ENCODE results near the gene SHISA9.

Gene SHISA9

GRCh38 chr16:13120557-13120956 lies 219.2 kb downstream of the SHISA9 start:
- no peak for DNase-seq (ENCODE audit: low spot score)

- DNase-seq (ENCODE audit: low spot score) = no peak
Measured at GRCh38 chr16:13123991-13124390, 222.6 kb downstream of the SHISA9 start.

GRCh38 chr16:13127144-13127543 lies 225.7 kb downstream of the SHISA9 start:
- DNase-seq (ENCODE audit: low spot score) = no peak

GRCh38 chr16:13130586-13130985 lies 229.2 kb downstream of the SHISA9 start:
- DNase-seq (ENCODE audit: low spot score) = no peak

GRCh38 chr16:13134836-13135235 lies 233.4 kb downstream of the SHISA9 start:
- no peak for DNase-seq (ENCODE audit: low spot score)

GRCh38 chr16:13136901-13137300 lies 235.5 kb downstream of the SHISA9 start:
- DNase-seq (ENCODE audit: low spot score) = no peak

- no peak for DNase-seq (ENCODE audit: low spot score)
Measured at GRCh38 chr16:13138528-13138927, 237.1 kb downstream of the SHISA9 start.

GRCh38 chr16:13139661-13140241 lies 238.4 kb downstream of the SHISA9 start:
- no peak for DNase-seq (ENCODE audit: low spot score)

- DNase-seq (ENCODE audit: low spot score) = no peak
Measured at GRCh38 chr16:13143551-13143950, 242.2 kb downstream of the SHISA9 start.

- DNase-seq (ENCODE audit: low spot score) = no peak
Measured at GRCh38 chr16:13146829-13147228, 245.4 kb downstream of the SHISA9 start.

GRCh38 chr16:13148294-13148693 lies 246.9 kb downstream of the SHISA9 start:
- DNase-seq (ENCODE audit: low spot score) = no peak

GRCh38 chr16:13148836-13149235 lies 247.4 kb downstream of the SHISA9 start:
- DNase-seq (ENCODE audit: low spot score) = no peak

- DNase-seq (ENCODE audit: low spot score) = no peak
Measured at GRCh38 chr16:13150181-13150885, 248.9 kb downstream of the SHISA9 start.

- no peak for DNase-seq (ENCODE audit: low spot score)
Measured at GRCh38 chr16:13153696-13154095, 252.3 kb downstream of the SHISA9 start.

GRCh38 chr16:13154799-13155198 lies 253.4 kb downstream of the SHISA9 start:
- no peak for DNase-seq (ENCODE audit: low spot score)

GRCh38 chr16:13155377-13155776 lies 254.0 kb downstream of the SHISA9 start:
- no peak for DNase-seq (ENCODE audit: low spot score)

- no peak for DNase-seq (ENCODE audit: low spot score)
Measured at GRCh38 chr16:13155780-13156179, 254.4 kb downstream of the SHISA9 start.

- no peak for DNase-seq (ENCODE audit: low spot score)
Measured at GRCh38 chr16:13157082-13157481, 255.7 kb downstream of the SHISA9 start.

GRCh38 chr16:13158427-13158826 lies 257.0 kb downstream of the SHISA9 start:
- no peak for DNase-seq (ENCODE audit: low spot score)

GRCh38 chr16:13165024-13165423 lies 263.6 kb downstream of the SHISA9 start:
- DNase-seq (ENCODE audit: low spot score) = no peak

GRCh38 chr16:13168091-13168572 lies 266.7 kb downstream of the SHISA9 start:
- DNase-seq (ENCODE audit: low spot score) = no peak

- no peak for DNase-seq (ENCODE audit: low spot score)
Measured at GRCh38 chr16:13171313-13171712, 269.9 kb downstream of the SHISA9 start.

- DNase-seq (ENCODE audit: low spot score) = no peak
Measured at GRCh38 chr16:13176711-13177110, 275.3 kb downstream of the SHISA9 start.

GRCh38 chr16:13178318-13178717 lies 276.9 kb downstream of the SHISA9 start:
- DNase-seq (ENCODE audit: low spot score) = no peak
